HG02610 (cell line): ENCODE results near the gene SPIRE1.
"Not testable (repeated sequence)": the region's sequence is repeated elsewhere in the genome, so short reads cannot be mapped to it uniquely, and the experiment has no call there.

Experiments
- ATAC-seq: cut with Tn5 transposase; IDR thresholded peaks from one replicate; pipeline ENCODE4 v1.9.1; 2021; ENCODE audit warnings: mild to moderate bottlenecking, moderate library complexity; ENCODE audit not compliant: unreplicated experiment

SPIRE1 gene

DNA sequence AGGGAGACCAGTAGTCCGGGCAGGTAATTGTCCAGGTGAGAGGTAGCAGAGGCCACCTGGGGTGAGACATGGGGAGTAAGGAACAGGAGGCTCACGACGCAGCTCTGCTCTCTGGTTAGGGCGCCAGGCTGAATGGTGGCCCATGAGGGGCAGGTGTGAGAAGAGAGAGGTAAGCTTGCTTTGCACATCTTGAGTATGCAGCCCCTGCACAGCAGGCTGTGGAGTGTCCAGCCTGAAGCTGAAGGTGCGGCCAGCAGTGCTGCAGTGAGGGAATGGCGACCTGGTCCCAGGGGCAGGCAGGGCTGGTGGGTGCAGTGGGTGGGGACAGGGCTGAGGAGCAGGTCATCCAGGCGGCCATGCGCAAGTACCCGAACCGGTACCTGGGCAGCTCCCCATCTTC, 234.5 kb downstream of the SPIRE1 start:
- no peak for ATAC-seq

DNA sequence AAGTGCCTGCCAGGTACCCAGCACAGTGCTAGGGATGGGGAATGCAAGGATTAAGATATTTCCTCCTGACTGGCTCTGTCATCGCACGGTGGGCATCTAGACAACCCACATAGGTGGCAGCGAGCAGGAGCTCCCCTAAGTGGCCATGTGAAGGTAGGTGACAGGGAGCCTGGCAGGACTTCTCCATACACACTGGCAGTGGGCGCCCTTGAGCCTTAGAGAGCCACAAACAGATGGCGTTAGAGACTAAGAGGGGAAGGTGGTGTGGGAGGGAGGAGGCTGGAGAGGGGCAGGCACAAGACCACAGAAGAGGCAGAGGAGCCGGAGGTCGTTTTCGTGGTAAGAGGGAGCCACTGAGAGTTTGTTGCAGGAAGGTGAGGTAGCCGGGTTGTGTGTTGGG, 235.0 kb downstream of the SPIRE1 start:
- no peak for ATAC-seq

- ATAC-seq: no peak
Observed at GRCh38 chr18:12421732-12422131, 236.2 kb downstream of the SPIRE1 start.

DNA sequence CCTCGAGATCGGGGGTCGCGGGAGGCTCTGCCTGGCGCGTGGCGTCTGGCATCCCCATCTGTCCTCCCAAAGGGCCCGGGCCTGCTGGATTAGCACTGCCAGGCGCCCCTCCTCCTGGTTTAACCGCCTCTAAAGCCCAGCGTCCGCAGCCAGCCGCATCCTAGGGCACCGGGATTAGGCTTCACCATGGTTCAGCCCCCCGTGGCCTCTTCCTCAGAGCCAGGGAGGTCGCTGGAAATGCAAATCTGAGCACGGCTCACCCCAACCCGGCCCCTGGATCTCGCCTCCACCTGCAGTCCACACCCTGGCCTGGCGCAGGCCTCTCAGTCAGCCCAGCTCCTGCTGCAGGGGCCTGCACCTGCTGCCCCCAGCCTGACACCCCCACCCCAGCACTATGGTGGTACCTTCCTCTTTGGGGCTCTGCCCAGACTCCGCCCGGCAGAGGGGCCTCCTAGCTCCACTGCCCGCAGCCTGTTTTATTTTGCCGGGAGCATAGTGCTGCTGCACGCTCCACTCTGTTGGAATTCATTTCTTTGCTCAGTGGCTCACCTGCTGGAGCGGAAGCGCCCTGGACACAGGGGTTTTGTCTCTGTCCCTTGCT, 237.0 kb downstream of the SPIRE1 start:
- ATAC-seq: no peak

DNA sequence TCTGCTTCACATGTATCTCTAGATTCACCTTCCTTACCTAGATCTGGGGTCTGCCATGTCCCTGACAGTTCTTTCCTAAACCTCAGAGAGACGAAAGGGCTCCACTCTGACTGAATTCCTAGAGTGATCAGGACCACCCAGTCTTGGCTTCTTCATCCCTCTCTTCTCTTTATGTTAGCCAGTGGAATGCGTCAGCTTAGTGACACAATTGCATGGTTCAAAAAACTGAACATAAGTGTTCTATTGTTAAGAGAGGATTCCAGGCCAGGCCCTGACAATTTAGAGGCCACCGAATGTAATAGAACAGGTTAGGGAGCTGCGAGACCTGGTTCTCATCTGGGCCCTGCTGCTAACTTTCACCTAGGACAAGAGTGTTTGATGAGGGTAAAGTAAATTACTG, 240.2 kb downstream of the SPIRE1 start:
- ATAC-seq: no peak

GRCh38 chr18:12416098-12416729, 241.7 kb downstream of the SPIRE1 start:
- no peak for ATAC-seq

GRCh38 chr18:12411456-12411855, 246.5 kb downstream of the SPIRE1 start:
- no peak for ATAC-seq

GRCh38 chr18:12410747-12411146, 247.2 kb downstream of the SPIRE1 start:
- ATAC-seq: not testable (repeated sequence)

DNA sequence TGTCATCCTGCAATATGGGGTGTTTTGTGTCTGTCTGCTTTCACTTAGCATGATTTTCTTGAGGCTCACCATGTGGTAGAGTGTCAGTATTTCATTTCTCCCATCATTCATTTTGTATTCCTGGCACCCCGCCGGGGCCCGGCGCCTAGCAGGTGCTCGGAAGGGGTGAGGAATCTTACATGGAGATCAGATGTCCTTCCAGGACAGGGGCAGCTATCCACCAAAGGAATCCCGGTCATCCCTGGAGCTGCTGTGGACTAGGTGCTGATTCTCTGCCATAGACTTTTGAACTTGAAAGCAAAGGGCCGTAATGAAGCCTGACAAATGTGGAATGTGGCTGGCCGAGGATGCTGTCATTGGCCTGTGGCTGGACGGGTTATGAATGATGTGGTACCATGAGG, 247.8 kb downstream of the SPIRE1 start:
- ATAC-seq: no peak

DNA sequence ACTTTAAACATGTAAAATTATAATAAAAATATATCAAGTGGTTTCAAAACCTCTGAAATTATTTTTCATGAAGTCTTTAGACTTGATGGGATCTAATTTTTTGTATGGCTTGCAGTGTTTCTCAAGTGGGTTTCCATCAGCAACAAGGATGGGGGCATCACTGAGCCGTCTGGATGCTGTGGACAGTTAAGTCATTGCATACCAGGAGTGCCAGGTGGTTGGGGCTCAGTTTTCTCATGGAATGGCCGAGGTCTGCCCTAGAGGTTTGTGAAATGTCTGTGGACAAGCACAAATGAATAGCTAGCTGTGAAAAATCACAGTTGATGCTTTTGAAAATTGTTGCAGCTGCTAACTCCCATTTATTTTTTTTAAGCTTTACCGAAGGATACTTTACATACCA, 248.4 kb downstream of the SPIRE1 start:
- no peak for ATAC-seq

GRCh38 chr18:12408247-12408869, 249.5 kb downstream of the SPIRE1 start:
- ATAC-seq: no peak

- no peak for ATAC-seq
Observed at GRCh38 chr18:12406371-12407111, 251.4 kb downstream of the SPIRE1 start.

DNA sequence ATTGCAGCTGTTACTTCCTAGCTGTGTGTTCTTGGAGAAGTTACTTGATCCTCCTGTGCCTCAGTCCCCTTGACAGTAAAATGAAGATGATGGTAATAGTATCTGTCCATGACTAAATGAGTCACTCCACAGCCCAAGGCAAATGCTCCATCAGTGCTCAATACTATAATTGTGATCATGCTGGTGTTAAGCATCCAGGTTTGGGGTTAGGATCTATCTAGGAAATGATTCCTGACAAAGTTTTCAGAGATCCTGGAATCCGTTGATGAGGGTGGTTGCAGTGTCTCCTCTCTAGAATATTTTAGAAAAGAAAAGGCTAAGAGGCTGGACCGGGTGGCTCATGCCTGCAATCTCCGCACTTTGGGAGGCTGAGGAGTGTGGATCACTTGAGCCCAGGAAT, 252.8 kb downstream of the SPIRE1 start:
- no peak for ATAC-seq

- ATAC-seq: no peak
Observed at GRCh38 chr18:12403601-12404506, 254.1 kb downstream of the SPIRE1 start.

DNA sequence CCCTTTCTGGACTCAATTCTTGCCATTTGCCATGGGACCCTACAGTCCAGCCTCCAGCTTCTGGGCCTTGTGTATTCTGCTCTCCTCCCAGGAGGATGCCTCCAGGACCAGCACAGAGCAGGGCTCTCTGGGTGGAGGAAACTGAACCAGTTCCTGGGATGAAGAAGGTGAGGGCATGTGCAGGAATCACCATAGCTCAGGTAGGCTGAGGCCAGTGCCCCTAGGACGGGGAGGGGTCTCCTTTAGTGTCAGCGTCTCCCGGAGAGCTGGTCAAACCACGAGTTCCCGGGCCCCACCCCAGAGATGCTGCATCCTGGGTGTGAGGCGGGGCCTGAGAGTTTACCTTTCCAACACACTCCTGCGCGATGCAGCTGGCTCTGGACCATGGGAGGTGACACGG, 256.0 kb downstream of the SPIRE1 start:
- no peak for ATAC-seq

GRCh38 chr18:12399231-12399630, 258.7 kb downstream of the SPIRE1 start:
- ATAC-seq: no peak

- ATAC-seq: no peak
Observed at GRCh38 chr18:12398625-12399024, 259.3 kb downstream of the SPIRE1 start.

DNA sequence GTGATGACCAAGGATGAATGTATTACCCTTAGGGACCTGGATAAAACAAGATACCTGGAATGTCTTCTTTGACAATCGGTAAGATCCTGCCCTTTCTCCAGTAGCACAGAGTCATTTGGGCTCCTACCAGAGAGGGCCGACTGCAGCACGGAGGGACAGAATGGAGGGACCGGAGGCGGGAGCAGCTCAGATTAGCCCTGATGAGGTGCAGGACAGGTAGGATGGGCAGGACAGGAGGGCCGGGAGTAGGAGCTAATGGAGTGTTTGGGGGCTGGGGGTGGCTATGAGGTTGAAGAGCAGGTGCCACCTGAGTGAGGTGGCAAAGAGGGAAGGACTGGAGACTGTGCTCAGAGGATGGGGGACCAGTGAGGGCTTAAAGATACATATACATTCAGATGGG, 260.1 kb downstream of the SPIRE1 start:
- no peak for ATAC-seq

DNA sequence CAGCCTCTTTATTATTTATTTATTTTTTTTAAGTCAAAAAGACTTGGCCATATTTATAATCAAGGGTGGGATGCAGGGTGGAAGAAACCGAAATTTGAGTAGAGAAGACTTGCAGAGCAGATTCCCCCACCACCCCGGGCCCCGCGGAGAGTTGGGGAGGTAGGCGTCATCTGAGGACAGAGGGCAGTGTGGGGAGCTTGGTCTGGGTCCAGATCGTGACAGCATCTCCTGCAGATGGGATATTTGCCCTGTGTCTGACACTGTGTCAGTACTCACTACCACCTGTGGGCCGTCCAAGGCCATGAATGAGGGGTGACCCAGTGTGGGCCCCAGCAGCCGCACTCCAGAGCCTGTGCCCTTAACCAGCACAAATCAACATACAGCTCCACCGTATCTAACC, 260.7 kb downstream of the SPIRE1 start:
- ATAC-seq: no peak
